ENCODE measurements around the gene SFRP4.
A peak's percentile ranks its signal among the peaks of the same experiment; 100 is the strongest.

Gene SFRP4

DNA sequence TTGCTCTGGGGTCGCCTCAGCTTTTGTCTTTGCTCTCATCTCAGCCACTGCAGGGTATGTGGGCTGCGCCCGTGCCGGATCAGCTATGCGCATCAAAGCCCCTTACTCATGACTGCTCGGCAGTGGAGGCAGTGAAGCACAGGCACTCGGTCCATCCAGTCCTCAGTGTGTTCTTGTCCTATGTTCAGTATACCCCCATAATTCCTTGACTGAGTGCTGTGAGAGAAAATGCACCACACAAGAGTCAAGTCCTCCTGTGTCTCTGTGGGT is 31.3 kb upstream of the SFRP4 start:
- Histone ChIP-seq H3K4me2 (ENCODE audit: insufficient read depth, low read length, poor library complexity, severe bottlenecking) (no peak overlapping the region), H2BK5ac (ENCODE audit: low read length) (no peak overlapping the region)

DNA sequence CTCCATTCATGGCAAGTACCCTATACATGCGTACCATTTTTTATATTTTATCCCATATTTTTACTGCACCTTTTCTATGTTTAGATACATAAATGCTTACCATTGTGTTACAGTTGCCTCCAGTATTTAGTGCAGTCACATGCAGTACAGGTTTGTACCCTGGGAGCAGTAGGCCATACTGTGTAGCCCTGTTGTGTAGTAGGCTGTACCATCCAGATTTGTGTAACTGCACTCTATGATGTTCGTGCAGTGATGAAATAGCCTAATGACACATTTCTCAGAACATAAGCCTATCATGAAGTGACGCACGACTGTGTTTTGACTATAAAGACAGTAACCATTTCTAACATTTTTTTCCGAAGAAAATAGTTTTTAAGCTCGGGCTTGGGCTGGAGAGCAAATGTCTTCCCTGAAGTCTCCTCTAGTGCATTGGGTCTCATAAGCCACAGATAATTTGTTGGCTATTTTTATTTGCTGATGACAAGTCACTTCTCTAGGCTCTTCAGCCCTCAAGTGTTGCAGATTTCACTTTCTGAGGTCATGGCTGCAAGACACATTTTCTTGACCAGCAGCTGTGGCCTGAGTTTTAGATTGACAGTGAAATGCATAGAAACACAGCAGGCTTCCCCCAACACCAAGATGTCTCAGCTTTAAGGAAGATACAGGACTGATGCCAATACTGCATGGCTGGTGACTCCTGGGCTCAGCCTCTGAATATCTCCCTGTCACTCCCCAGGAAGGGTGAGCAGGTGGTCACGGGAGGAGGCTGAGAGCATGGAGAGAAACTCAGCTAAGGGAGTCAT is 30.7 kb upstream of the SFRP4 start:
- Histone ChIP-seq H2AFZ (ENCODE audit: low read length) (no peak overlapping the region), H3K18ac (ENCODE audit: low read length) (peak overlapping the region; percentile 57), H3K4me2 (ENCODE audit: insufficient read depth, low read length, poor library complexity, severe bottlenecking) (no peak overlapping the region), H3K36me3 (replicated peaks in 1 of 2; ENCODE audit: control insufficient read depth in 2 of 2, insufficient read depth in 2 of 2, low read length in 2 of 2) (no peaks in the 10 kb centered on the region), H2BK15ac (ENCODE audit: low read length) (no peak overlapping the region), H3K27me3 (ENCODE audit: control insufficient read depth in 3 of 3, insufficient read depth in 3 of 3, low read depth in 1 of 3, low read length in 3 of 3) (no peaks in the 10 kb centered on the region), H3K9me3 (replicated peaks in 1 of 2; ENCODE audit: control insufficient read depth in 2 of 2, insufficient read depth in 1 of 2, low read depth in 1 of 2, low read length in 2 of 2) (peaks cover 0 to 2% of the 10 kb centered on the region in 2 donors), H3K79me1 (ENCODE audit: low read depth, low read length) (no peaks in the 10 kb centered on the region), H3K14ac (ENCODE audit: low read length) (no peak overlapping the region), H3K27ac (replicated peaks; ENCODE audit: low read length) (no peak overlapping the region), H3K4me3 (ENCODE audit: low read length in 2 of 2) (no peak overlapping the region), H4K91ac (ENCODE audit: low read depth, low read length, poor library complexity) (no peak overlapping the region), H4K8ac (ENCODE audit: low read depth, low read length) (no peak overlapping the region), H2BK5ac (ENCODE audit: low read length) (no peak overlapping the region), H2BK12ac (ENCODE audit: low read length) (no peak overlapping the region), H2AK5ac (ENCODE audit: low read depth, low read length) (no peak overlapping the region), H3K4ac (ENCODE audit: low read length) (no peak overlapping the region), H2BK120ac (ENCODE audit: low read depth, low read length) (no peak overlapping the region), H3K9ac (ENCODE audit: low read depth, low read length, poor library complexity) (no peak overlapping the region), H3K4me1 (ENCODE audit: control insufficient read depth in 2 of 2, insufficient read depth in 1 of 2, low read depth in 1 of 2, low read length in 2 of 2) (peaks cover 8 to 14% of the 10 kb centered on the region in 2 donors), H3K23ac (ENCODE audit: low read depth, low read length, poor library complexity) (no peak overlapping the region)
- WGBS, 2 donors (ENCODE audit: extremely low coverage in 2 of 2, insufficient read length in 2 of 2, insufficient replicate concordance in 1 of 2) = no CpG with 5 or more reads among the region's 7 CpGs
- no peak for DNase-seq (ENCODE audit: low spot score)

More for the DNA sequence above, 31.3 kb upstream of the SFRP4 start:
- no peak overlapping the region for H2BK120ac ChIP-seq (ENCODE audit: low read depth, low read length)
- H3K27me3 ChIP-seq (ENCODE audit: control insufficient read depth in 3 of 3, insufficient read depth in 3 of 3, low read depth in 1 of 3, low read length in 3 of 3) = no peaks in the 10 kb centered on the region
- H2BK15ac ChIP-seq (ENCODE audit: low read length) = no peak overlapping the region
- no peak overlapping the region for H3K27ac ChIP-seq (replicated peaks; ENCODE audit: low read length)
- peak overlapping the region; percentile 30 for H3K9ac ChIP-seq (ENCODE audit: low read depth, low read length, poor library complexity)
- H3K4ac ChIP-seq (ENCODE audit: low read length) = no peak overlapping the region
- no peaks in the 10 kb centered on the region for H3K79me1 ChIP-seq (ENCODE audit: low read depth, low read length)
- no CpG with 5 or more reads among the region's 7 CpGs for WGBS, 2 donors (ENCODE audit: extremely low coverage in 2 of 2, insufficient read length in 2 of 2, insufficient replicate concordance in 1 of 2)
- no peak overlapping the region for H4K8ac ChIP-seq (ENCODE audit: low read depth, low read length)
- peaks cover 7 to 11% of the 10 kb centered on the region in 2 donors for H3K4me1 ChIP-seq (ENCODE audit: control insufficient read depth in 2 of 2, insufficient read depth in 1 of 2, low read depth in 1 of 2, low read length in 2 of 2)
- H3K9me3 ChIP-seq (replicated peaks in 1 of 2; ENCODE audit: control insufficient read depth in 2 of 2, insufficient read depth in 1 of 2, low read depth in 1 of 2, low read length in 2 of 2) = peaks cover 0 to 2% of the 10 kb centered on the region in 2 donors
- no peak overlapping the region for H2BK12ac ChIP-seq (ENCODE audit: low read length)
- peak overlapping the region; percentile 57 for H3K18ac ChIP-seq (ENCODE audit: low read length)
- H3K23ac ChIP-seq (ENCODE audit: low read depth, low read length, poor library complexity) = no peak overlapping the region
- no peak overlapping the region for H3K4me3 ChIP-seq (ENCODE audit: low read length in 2 of 2)
- no peak overlapping the region for H2AK5ac ChIP-seq (ENCODE audit: low read depth, low read length)
- H3K36me3 ChIP-seq (replicated peaks in 1 of 2; ENCODE audit: control insufficient read depth in 2 of 2, insufficient read depth in 2 of 2, low read length in 2 of 2) = no peaks in the 10 kb centered on the region
- H3K14ac ChIP-seq (ENCODE audit: low read length) = no peak overlapping the region
- H4K91ac ChIP-seq (ENCODE audit: low read depth, low read length, poor library complexity) = no peak overlapping the region
- no peak overlapping the region for H2AFZ ChIP-seq (ENCODE audit: low read length)
- no peak for DNase-seq (ENCODE audit: low spot score)

DNA sequence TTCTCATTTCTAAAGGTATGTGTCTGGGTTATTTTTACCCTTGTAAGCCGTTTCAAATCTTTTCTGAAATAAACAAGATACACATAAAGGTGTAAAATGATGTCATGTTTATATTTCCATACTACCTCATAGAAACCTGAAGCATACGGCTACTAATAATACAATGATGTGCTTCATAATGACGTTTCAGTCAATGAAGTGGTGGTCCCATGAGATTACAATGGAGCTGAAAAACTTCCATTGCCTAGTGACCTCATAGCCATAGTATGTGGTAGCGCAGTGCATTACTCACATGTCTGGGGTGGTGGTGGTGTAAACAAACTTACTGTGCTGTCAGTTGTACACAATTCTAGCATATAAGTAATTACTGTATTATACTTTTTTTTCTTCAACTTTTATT is 28.7 kb upstream of the SFRP4 start:
- no peak overlapping the region for H2BK5ac ChIP-seq (ENCODE audit: low read length)
- no peak overlapping the region for H2BK15ac ChIP-seq (ENCODE audit: low read length)
- no peaks in the 10 kb centered on the region for H3K79me1 ChIP-seq (ENCODE audit: low read depth, low read length)
- no peaks in the 10 kb centered on the region for H3K27me3 ChIP-seq (ENCODE audit: control insufficient read depth in 3 of 3, insufficient read depth in 3 of 3, low read depth in 1 of 3, low read length in 3 of 3)
- peaks cover 8 to 14% of the 10 kb centered on the region in 2 donors for H3K4me1 ChIP-seq (ENCODE audit: control insufficient read depth in 2 of 2, insufficient read depth in 1 of 2, low read depth in 1 of 2, low read length in 2 of 2)
- H3K18ac ChIP-seq (ENCODE audit: low read length) = no peak overlapping the region
- no peak overlapping the region for H4K91ac ChIP-seq (ENCODE audit: low read depth, low read length, poor library complexity)
- WGBS, 2 donors (ENCODE audit: extremely low coverage in 2 of 2, insufficient read length in 2 of 2, insufficient replicate concordance in 1 of 2) = no CpG with 5 or more reads among the region's 4 CpGs
- no peak overlapping the region for H3K23ac ChIP-seq (ENCODE audit: low read depth, low read length, poor library complexity)
- no peak overlapping the region for H2BK120ac ChIP-seq (ENCODE audit: low read depth, low read length)
- no peak overlapping the region for H3K4me2 ChIP-seq (ENCODE audit: insufficient read depth, low read length, poor library complexity, severe bottlenecking)
- H3K36me3 ChIP-seq (replicated peaks in 1 of 2; ENCODE audit: control insufficient read depth in 2 of 2, insufficient read depth in 2 of 2, low read length in 2 of 2) = no peaks in the 10 kb centered on the region
- no peak overlapping the region for H3K9ac ChIP-seq (ENCODE audit: low read depth, low read length, poor library complexity)
- no peak overlapping the region for H2AFZ ChIP-seq (ENCODE audit: low read length)
- H3K9me3 ChIP-seq (replicated peaks in 1 of 2; ENCODE audit: control insufficient read depth in 2 of 2, insufficient read depth in 1 of 2, low read depth in 1 of 2, low read length in 2 of 2) = peaks cover 0 to 2% of the 10 kb centered on the region in 2 donors
- H2BK12ac ChIP-seq (ENCODE audit: low read length) = no peak overlapping the region
- no peak overlapping the region for H3K4me3 ChIP-seq (ENCODE audit: low read length in 2 of 2)
- H3K4ac ChIP-seq (ENCODE audit: low read length) = no peak overlapping the region
- H2AK5ac ChIP-seq (ENCODE audit: low read depth, low read length) = no peak overlapping the region
- no peak overlapping the region for H3K27ac ChIP-seq (replicated peaks; ENCODE audit: low read length)
- no peak overlapping the region for H4K8ac ChIP-seq (ENCODE audit: low read depth, low read length)
- no peak overlapping the region for H3K14ac ChIP-seq (ENCODE audit: low read length)
- DNase-seq (ENCODE audit: low spot score) = no peak

DNA sequence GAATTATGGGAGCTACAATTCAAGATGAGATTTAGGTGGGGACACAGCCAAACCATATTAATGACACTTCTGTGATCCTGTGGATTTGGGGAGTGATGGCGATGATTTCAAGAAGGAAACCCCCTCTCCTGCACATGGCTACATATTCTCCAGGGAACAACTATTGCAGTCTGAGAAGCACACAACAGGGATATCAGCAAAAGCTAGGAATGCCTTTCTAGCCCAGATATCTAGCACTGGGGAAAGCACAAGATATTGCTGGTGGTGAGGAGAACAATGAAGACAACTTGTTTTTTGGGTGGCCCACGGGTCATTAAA is 28.1 kb upstream of the SFRP4 start:
- Histone ChIP-seq H3K9me3 (replicated peaks in 1 of 2; ENCODE audit: control insufficient read depth in 2 of 2, insufficient read depth in 1 of 2, low read depth in 1 of 2, low read length in 2 of 2) (peaks cover 0 to 2% of the 10 kb centered on the region in 2 donors), H2BK120ac (ENCODE audit: low read depth, low read length) (no peak overlapping the region), H3K4me2 (ENCODE audit: insufficient read depth, low read length, poor library complexity, severe bottlenecking) (no peak overlapping the region), H3K36me3 (replicated peaks in 1 of 2; ENCODE audit: control insufficient read depth in 2 of 2, insufficient read depth in 2 of 2, low read length in 2 of 2) (no peaks in the 10 kb centered on the region), H2BK15ac (ENCODE audit: low read length) (no peak overlapping the region), H3K9ac (ENCODE audit: low read depth, low read length, poor library complexity) (no peak overlapping the region), H4K91ac (ENCODE audit: low read depth, low read length, poor library complexity) (no peak overlapping the region), H2BK5ac (ENCODE audit: low read length) (no peak overlapping the region), H3K27me3 (ENCODE audit: control insufficient read depth in 3 of 3, insufficient read depth in 3 of 3, low read depth in 1 of 3, low read length in 3 of 3) (no peaks in the 10 kb centered on the region), H2AFZ (ENCODE audit: low read length) (no peak overlapping the region), H3K27ac (replicated peaks; ENCODE audit: low read length) (no peak overlapping the region), H3K4ac (ENCODE audit: low read length) (no peak overlapping the region), H3K79me1 (ENCODE audit: low read depth, low read length) (no peaks in the 10 kb centered on the region), H4K8ac (ENCODE audit: low read depth, low read length) (no peak overlapping the region), H3K4me1 (ENCODE audit: control insufficient read depth in 2 of 2, insufficient read depth in 1 of 2, low read depth in 1 of 2, low read length in 2 of 2) (peaks cover 8 to 14% of the 10 kb centered on the region in 2 donors), H3K18ac (ENCODE audit: low read length) (no peak overlapping the region), H2BK12ac (ENCODE audit: low read length) (no peak overlapping the region), H3K23ac (ENCODE audit: low read depth, low read length, poor library complexity) (no peak overlapping the region), H3K14ac (ENCODE audit: low read length) (no peak overlapping the region), H2AK5ac (ENCODE audit: low read depth, low read length) (no peak overlapping the region), H3K4me3 (ENCODE audit: low read length in 2 of 2) (no peak overlapping the region)
- DNase-seq (ENCODE audit: low spot score) = no peak
- WGBS, 2 donors (ENCODE audit: extremely low coverage in 2 of 2, insufficient read length in 2 of 2, insufficient replicate concordance in 1 of 2) = no CpG with 5 or more reads among the region's 2 CpGs
